Left cardiac atrium (tissue), 4 donors: ENCODE measurements around the gene RELN. TPM values are rescaled to one million over a fixed set of nuclear protein-coding genes. Genes with fewer than 3 reads are reported as not detected.
"Not testable (repeated sequence)": the region's sequence is repeated elsewhere in the genome, so short reads cannot be mapped to it uniquely, and the experiment has no call there.

Source experiments
- ATAC-seq, 2 donors: fragments of 200-7000 bp; cut with Tn5 transposase; one replicate each; pipeline ENCODE4 v1.9.1; 2020; ENCODE audit warnings: mild to moderate bottlenecking in 2 of 2, moderate library complexity in 2 of 2
- DNase-seq: peaks from one replicate; pipeline ENCODE4 v3.0.0-alpha.2; 2020
- intact Hi-C, 2 donors: fragments of 100-400 bp; cut with DNase I; formaldehyde crosslinking; loops; one replicate each; pipeline versions ENCODE4 v1.14.1 to v1.15.1; 2022 to 2023
- total RNA-seq, 2 donors: library from RNA; stranded (reverse); fragmentation: NEBNext Ultra II Directional; extraction: Animal tissue kit (Norgen Biotek cat#: 25700); gene quantifications; one replicate each; pipeline ENCODE4 v1.2.1, GENCODE V29; 2021
- donor health status: DM: no; HTN: yes; CAD: no.
- donor health status: DM: no; HTN: yes; CAD: no; lungs with severe emphysema.
- donor health status: DM: yes; HTN: yes; CAD: no.
- donor health status: Dilated cardiomyopathy.

The RELN gene
- total RNA-seq, 2 donors from 2014 or later, result 3.3 to 3.6 TPM

DNA sequence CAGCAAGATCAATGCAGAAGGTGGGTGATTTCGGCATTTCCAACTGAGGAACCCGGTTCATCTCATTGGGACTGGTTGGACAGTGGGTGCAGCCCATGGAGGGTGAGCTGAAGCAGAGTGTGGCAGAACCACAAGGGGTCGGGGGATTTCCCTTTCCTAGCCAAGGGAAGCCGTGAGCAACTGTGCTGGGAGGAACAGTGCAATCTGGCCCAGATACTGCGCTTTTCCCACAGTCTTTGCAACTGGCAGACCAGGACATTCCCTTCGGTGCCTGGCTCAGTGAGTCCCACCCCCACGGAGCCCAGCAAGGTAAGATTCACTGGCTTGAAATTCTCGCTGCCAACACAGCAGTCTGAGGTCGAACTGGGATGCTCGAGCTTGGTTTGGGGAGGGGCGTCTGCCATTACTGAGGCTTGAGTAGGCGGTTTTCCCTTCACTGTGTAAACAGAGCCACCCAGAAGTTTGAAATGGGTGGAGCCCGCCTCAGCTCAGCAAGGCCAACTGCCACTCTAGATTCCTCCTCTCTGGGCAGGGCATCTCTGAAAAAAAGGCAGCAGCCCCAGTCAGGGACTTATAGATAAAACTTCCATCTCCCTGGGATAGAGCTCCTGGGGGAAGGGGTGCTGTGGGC is 484.8 kb downstream of the RELN start:
- intact Hi-C loops, result no loop called here
- DNase-seq (no peak), ATAC-seq (no peak)

DNA sequence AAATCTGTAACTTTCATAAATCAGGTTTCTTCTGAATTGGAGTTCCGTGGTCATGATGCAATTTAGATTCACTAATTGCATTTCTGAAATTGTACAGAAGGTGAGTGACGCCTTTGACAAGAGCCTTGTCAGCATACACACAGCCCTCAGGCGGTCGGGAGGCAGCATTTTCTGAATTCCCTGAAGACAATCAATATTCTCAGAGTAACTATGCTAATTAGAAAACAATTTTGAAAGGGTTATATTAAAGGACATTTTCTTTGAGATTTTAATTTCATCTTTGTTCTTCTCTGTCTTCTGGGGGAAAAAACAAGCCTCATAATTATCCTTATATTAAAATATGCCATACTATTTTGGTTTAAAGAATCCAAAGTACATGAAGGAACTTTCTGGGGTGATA is 488.3 kb downstream of the RELN start:
- ATAC-seq, result no peak
- no peak for DNase-seq
- intact Hi-C loops, result no loop called here

DNA sequence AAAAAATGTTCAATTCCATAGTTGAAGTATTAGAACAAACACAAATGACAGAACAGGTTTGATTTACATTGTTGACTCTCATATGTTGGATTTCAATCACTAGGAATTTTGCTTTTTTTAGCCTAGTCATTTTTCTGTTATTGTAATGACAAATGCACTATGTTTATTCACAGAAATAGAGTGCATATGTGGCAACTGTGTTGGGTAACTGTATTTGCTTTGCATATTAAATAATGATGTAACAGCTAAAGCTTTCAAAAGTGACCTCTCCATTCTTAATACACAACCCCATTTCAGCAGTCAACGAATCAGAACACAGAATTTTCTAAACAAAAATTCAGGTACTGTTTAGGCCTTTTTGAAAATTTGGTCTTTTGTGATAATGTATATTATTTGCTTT is 489.5 kb downstream of the RELN start:
- DNase-seq (no peak), ATAC-seq (no peak)
- intact Hi-C loops, result no loop called here

DNA sequence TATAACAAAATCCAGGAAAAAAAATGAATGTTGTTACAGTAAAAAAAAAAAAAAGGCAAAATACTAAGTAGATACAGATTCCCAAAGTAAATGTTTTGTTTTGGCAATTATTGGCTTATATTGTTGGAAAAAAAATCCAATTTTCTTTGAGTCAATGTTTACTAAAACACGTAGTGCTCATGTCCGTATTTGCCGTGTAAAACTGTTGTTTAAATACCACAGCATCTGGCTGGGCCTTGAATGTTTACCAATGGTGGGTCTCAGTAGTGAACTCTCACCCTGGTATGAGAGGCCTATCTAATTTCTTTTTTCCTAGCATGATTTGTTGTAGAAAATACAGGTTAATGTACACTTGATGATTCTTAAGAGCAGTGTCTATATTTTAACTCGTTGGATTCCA is 502.0 kb downstream of the RELN start:
- no peak for ATAC-seq
- intact Hi-C loops, result no loop called here
- no peak for DNase-seq

DNA sequence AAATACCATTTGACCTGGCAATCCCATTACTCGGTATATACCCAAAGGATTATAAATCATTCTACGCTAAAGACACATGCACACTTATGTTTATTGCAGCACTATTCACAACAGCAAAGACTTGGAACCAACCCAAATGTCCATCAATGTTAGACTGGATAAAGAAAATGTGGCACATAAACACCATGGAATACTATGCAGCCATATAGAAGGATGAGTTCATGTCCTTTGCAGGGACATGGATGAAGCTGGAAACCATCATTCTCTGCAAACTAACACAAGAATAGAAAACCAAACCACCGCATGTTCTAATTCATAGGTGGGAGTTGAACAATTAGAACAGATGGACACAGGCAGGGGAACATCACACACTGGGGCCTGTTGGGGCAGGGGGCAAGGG is 502.6 kb downstream of the RELN start:
- DNase-seq, intact Hi-C loops, ATAC-seq: not testable (repeated sequence)

DNA sequence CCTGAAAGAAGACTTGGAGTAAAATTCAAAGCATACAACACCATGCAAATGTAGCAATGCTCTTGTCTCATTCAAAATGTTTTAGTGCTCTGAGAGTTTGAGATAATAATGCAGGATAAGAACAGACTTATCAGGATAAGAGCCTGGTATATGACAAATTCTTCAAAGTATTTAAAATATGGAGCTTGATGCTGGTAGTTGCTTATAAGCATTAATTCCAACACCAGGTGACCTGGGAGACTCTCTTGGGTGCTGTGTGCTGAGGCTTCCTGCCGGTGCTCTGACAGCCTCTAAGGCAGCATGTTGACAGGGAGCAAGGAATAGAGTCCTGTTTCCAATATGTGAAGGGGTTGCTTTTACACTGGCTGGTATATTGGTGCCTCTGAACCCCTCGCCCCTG is 508.7 kb downstream of the RELN start:
- intact Hi-C loops, result no loop called here
- DNase-seq (no peak), ATAC-seq (no peak)

DNA sequence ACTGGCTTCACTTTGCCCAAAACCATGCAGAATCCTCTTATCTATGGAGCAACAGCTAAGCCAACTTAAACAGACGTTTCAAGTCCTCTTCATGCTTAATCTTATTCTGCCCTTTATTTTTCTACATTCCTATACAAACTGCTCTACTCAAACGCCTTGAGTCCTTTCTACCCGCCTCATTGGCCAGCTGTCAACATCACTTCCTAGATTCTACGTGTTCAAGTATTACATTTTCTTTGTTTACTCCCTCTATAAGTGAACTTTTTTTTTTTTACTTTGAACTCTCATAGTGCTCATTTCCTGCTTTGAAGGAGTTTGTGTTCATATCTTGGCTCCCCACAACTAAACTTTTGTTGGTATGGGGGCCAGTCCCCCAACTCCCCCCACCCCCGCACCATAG is 514.5 kb downstream of the RELN start:
- ATAC-seq (no peak), DNase-seq (no peak)
- intact Hi-C loops, result no loop called here

DNA sequence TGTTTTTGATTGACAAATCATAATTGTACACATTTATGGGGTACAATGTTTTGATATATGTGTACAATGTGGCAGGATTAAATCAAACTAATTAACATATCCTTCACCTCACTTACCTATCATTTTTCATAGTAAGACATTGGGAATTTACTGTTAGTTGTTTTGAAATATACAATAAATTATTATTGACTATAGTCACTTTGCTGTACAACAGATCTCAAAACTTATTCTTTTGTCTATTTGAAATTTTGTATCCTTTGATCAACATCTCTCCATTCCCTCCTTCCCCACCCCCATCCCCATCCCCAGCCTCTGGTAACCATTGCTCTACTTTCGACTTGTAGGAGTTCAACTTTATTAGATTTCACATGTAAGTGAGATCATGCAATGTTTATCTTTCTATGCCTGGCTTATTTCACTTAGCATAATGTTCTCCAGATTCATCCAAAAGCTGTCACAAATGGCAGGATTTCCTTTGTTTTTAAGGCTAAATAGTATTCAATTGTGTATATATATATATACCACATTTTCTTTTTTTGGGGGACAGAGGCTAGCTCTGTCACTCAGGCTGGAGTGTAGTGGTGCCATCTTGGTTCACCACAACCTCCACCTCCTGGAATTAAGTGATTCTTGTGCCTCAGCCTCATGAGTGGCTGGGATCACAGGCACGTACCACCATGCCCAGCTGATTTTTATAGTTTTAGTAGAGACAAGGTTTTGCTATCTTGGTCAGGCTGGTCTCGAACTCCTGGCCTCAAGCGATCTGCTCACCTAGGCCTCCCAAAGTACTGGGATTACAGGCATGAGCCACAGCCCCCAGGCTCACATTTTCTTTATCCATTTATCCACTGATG is 520.1 kb downstream of the RELN start:
- intact Hi-C loops, result no loop called here
- ATAC-seq, result no peak
- no peak for DNase-seq

DNA sequence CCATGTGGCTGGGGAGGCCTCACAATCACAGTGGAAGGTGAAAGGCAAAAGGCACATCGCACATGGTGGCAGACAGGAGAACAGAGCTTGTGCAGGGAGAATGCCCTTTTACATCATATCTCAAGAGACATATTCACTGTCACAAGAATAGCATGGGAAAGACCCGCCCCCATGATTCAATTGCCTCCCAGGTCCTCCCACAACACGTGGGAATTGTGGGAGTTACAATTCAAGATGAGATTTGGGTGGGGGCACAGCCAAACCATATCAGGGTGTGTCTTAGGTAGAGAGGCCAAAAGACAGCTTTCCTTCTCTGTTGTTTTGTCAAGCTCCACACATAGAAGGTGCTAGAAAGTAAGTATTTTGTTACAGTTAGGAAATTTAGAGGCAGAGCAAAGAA is 522.6 kb downstream of the RELN start:
- ATAC-seq (no peak), DNase-seq (no peak)
- intact Hi-C loops, result no loop called here

DNA sequence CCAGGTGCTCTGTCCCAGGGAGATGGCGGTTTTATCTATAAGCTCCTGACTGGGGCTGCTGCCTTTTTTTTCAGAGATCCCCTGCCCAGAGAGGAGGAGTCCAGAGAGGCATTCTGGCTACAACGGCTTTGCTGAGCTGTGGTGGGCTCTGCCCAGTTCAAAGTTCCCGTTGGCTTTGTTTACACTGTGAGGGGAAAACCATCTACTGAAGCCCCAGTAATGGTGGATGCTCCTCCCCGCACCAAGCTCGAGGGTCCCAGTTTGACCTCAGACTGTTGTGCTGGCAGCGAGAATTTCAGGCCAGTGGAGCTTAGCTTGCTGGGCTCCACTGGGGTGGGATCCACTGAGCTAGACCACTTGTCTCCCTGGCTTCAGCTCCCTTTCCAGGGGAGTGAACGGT is 527.1 kb downstream of the RELN start:
- intact Hi-C loops, result no loop called here
- DNase-seq, result no peak
- no peak for ATAC-seq

DNA sequence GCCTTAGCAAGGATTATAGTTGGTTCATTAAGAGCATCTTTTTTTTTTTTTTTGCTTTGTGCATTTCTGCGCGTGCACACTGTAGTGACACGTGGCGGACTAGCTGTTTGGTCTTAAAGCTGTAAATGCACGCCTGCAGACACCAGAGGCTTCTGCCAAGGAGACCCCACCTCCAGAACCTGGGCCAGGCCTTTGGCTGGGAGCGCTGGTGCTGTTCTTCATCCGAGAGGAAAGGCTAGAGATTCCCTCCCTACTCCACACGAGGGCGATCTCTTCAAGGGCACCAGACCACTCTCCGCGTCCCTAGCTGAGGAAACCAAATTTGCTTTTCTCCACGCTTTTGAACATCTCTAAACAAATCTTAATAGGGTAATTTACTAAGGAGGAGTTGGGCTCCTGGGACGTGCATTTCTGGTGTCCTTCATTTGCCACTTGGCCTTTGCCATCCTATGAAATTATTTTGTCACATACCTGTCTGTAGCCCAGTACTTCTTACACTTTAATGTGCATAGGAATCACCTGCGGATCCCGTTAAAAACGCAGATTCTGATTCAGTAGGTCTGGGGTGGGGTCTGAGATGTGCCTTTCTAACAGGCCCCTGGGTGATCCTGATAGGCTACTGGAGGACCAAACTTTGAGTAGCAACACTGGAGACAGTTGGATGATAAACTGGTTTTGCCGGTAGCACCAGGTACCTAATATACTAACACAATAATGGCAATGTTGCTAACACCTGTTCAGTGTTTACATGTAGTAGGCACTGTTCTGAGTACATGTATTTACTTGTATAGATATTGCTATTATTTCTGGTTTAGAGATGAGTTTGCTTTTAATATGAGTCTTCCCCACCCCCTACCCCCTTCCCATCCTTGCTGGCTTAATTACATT is 542.1 kb downstream of the RELN start:
- peak; percentile 63 to 64 for ATAC-seq
- intact Hi-C loops, result no loop called here

DNA sequence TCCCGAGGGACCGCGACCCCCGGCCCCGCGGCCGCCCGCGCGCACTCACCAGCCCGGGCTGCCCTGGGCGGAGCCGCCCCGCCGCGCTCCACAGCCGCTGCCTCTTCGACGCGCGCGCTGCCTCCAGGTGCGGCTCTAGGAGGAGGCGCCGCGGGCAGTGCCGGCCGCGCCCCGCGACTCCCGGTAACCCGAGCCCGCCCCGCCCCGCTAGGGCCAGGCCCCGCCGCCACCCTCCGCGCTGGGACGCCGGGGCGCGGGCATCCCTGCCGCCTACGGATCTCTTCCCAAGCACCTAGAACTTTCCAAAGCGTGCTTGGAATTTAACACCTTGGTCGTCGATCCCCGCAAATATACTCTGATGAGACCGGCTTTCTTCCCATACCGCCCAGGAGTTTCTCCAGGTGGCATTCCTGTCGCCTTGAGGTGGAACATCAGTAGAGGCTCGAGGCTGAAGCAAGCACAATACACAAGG is 543.4 kb downstream of the RELN start, which contains the start of gene SLC26A5:
SLC26A5 (minus strand) TSS at position 159 of the 472 bp plus-strand sequence. CDS start 24,693 bp downstream, outside the sequence.
- intact Hi-C loops, result no loop called here
- peak; percentile 58 to 77 for ATAC-seq
- no peak for DNase-seq

More for the DNA sequence above, 542.1 kb downstream of the RELN start:
- no peak for DNase-seq

DNA sequence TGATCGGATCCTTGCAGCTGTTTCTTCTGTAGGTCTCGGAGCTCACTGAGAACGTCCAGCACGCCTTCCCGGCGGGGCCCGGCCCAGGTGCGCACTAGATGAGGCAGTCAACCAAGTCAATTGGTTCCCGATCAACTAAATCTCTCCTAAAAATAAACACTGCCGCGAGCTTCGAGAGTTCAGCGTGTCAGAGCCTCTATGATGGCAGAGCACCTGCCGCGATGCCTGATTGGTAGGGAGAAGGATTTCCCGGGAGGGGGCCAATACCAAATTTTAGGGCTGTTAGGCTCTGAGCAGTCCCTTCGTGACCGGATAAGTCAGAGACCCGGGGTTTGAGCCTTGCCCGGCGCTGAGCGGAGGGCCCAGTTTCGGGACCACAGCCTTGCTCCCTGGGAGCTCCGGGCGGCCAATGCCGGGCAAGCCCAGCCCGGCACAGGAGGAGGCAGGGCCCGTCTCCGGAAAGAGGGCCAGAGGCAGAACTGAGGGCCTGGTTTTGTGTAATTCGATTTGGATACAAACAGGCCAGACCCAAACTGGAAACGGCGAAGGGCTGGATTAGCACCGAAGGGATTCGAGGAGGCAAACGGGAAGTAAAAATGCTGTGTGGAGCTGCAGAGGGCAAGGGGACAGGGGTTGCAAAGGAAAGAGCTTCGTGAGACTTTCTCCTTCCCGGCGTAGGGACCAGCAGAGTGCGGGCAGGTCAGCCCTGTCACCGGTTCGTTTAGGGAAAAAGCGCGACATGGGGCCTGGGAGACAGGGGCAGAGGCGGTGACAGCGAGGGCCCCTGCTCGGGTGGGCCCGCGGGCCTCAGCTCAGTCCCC is 544.0 kb downstream of the RELN start:
- no peak for DNase-seq
- intact Hi-C loops, result no loop called here
- peak; percentile 29 to 31 for ATAC-seq

DNA sequence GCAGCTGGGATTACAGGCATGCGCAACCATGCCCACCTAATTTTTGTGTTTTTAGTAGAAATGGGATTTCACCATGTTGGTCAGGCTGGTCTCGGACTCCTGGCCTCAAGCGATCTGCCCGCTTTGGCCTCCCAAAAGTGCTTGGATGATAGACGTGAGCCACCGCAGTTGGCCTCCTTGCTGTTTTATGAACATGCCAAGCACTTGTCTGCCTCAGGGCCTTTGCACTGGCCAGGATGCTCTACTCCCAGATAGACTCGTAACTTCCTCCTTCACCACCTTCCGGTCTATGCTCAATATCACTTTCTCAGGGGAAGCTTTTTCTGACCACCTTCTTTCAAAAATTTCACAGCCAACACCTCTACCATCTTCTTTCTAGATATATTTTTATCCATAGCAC is 549.8 kb downstream of the RELN start:
- DNase-seq (no peak), ATAC-seq (no peak)
- intact Hi-C loops, result no loop called here

DNA sequence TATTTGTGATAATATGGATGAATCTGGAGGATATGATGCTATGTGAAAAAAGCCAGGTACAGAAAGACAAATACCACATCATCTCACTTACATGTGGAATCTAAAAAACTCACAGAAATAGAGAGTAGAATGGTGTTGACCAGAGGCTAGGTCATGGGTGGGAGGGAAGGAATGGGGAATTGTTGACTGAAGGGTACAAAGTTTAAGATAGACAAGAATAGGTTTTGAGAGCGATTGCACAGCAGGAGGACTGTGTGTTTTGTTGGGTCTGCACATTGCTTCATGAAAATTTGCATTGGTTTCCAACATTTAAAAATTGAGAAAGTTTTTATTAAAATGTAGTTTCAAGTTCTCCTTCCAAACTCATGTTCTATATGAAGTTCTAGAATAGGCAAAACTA is 551.8 kb downstream of the RELN start:
- intact Hi-C loops, result no loop called here
- DNase-seq (no peak), ATAC-seq (no peak)

DNA sequence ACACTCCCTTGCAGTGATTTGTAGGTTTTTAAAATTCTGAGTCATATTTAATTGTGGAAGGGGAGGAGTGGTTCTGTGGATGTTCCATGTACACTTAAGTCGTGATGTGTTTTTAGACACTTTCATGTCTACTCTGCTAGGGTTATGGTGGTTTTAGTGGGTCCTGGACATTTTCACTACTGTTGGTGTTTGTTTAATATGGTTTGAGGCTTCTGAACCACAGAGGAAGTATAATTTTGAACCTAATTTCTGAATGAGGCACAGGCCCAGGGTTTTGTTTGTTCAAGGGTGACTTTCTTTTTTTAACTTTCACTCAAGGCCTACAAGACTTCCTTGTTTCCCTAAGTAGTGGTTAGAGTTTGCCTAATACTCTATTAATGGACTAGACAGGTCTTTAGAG is 556.7 kb downstream of the RELN start:
- ATAC-seq (no peak), DNase-seq (no peak)
- intact Hi-C loops, result no loop called here

DNA sequence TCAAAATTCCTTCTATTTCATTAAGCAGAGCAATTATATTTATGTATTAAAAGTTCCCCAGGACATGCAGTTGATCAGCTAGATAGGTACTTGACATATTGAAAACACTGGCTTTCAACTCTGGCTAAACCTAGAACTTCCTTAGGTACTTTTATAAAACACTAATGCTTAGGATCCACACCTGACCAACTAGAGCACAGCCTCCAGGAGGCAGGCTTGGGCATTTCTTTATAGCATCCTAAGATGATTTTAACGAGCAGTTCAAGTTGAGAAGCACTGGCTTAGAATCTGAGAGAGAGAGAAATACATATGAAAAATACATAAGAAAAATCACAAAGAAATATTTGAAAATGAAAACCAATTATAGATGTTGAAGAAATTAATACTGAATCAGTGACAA is 564.3 kb downstream of the RELN start:
- ATAC-seq, result no peak
- intact Hi-C loops, result no loop called here
- no peak for DNase-seq

DNA sequence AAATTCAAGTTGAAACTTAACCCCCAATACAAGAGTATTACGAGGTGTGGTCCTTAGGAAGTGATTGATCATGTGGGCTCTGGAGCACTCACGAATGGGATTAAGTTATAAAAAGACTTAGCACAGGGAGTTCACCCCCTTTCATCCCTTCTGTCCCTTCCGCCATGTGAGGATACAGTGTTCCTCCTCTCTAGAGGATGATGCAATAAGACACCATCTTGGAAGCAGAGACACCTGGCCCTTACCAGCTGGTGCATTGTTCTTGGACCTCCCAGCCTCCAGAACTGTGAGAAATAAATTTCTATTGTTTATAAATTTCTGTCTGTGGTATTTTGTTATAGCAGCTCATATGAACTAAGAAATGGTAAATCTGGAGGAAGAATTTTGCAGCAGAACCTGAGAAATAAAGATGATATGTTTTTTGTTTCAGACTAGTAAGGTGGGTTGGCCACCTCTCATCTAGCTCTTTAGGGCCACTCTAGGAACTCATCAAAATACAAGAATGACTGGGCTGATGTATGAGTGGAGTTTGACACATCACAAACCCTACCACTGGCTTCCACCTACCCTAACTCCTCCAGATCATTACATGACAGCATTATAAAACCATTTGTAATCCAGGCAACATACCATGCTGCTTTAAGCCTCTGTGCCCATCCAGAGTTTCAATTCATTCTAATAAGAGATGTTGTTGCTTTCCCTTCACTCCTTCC is 565.8 kb downstream of the RELN start:
- no peak for DNase-seq
- intact Hi-C loops, result no loop called here
- ATAC-seq, result no peak
